ENCODE results near the gene RASAL3. TPM values are rescaled to one million over a fixed set of nuclear protein-coding genes. Genes with fewer than 3 reads are reported as not detected.

RASAL3 gene
- total RNA-seq, 1 donor from 2014 or later = 0.14 TPM

DNA sequence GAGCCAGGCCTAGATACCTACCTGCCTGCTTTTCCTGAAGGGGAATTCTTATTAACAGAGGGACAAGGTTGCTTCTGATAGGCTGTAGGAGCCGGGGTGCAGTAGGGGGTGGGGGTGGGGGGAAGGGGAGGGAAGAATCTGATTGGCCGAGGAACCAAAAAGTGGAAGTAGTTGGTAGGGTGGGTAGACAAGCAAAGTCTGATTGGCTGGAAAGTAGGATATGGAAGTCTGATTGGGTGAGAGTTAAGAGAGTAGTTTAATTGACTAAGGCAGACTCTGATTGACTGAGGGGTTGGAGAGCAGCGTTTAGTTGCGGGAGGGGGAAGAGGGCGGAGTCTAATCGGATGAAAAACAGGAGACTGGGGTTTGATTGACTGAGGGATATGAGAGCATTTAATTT lies 34.6 kb upstream of the RASAL3 start:
- H4K20me1 ChIP-seq (ENCODE audit: insufficient read depth, low read length) = no peaks in the 10 kb centered on the region
- H3K9ac ChIP-seq (ENCODE audit: low read length) = no peak overlapping the region
- Mint-ChIP-seq H3K4me1 (ENCODE audit: low read depth, unreplicated experiment) (no peaks in the 10 kb centered on the region), H3K27ac (ENCODE audit: unreplicated experiment) (no peak overlapping the region), H3K36me3 (ENCODE audit: low read depth, unreplicated experiment) (no peaks in the 10 kb centered on the region), H3K4me3 (ENCODE audit: unreplicated experiment) (no peak overlapping the region), H3K27me3 (ENCODE audit: low read depth, unreplicated experiment) (peaks cover 1% of the 10 kb centered on the region), H3K9me3 (ENCODE audit: unreplicated experiment) (peaks cover 15% of the 10 kb centered on the region)
- H3K79me2 ChIP-seq (ENCODE audit: insufficient read depth, low read length) = no peaks in the 10 kb centered on the region
- H3K36me3 ChIP-seq (ENCODE audit: insufficient read depth, low read length) = no peaks in the 10 kb centered on the region
- H3K27me3 ChIP-seq (ENCODE audit: insufficient read depth, low read length) = no peaks in the 10 kb centered on the region
- no peaks in the 10 kb centered on the region for H3K9me3 ChIP-seq (ENCODE audit: insufficient read depth, low read depth, low read length)
- no peak overlapping the region for H3K4me2 ChIP-seq (ENCODE audit: low read length)
- DNase-seq (ENCODE audit: low read depth) (no peak), FAIRE-seq (no peak)
- TF ChIP-seq, protein P1, sequence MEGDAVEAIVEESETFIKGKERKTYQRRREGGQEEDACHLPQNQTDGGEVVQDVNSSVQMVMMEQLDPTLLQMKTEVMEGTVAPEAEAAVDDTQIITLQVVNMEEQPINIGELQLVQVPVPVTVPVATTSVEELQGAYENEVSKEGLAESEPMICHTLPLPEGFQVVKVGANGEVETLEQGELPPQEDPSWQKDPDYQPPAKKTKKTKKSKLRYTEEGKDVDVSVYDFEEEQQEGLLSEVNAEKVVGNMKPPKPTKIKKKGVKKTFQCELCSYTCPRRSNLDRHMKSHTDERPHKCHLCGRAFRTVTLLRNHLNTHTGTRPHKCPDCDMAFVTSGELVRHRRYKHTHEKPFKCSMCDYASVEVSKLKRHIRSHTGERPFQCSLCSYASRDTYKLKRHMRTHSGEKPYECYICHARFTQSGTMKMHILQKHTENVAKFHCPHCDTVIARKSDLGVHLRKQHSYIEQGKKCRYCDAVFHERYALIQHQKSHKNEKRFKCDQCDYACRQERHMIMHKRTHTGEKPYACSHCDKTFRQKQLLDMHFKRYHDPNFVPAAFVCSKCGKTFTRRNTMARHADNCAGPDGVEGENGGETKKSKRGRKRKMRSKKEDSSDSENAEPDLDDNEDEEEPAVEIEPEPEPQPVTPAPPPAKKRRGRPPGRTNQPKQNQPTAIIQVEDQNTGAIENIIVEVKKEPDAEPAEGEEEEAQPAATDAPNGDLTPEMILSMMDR (IDR thresholded peaks at IDR 0.05; ENCODE audit: insufficient read depth, low read depth, low read length) = no peak
- no peak for TF ChIP-seq EZH2 (IDR thresholded peaks at IDR 0.05; ENCODE audit: insufficient read depth, low read length)
- H3K4me1 ChIP-seq (ENCODE audit: insufficient read depth, low read length) = no peaks in the 10 kb centered on the region
- H2AFZ ChIP-seq (ENCODE audit: low read depth, low read length) = no peak overlapping the region
- no peak overlapping the region for H3K27ac ChIP-seq (ENCODE audit: low read depth, low read length)
- no peak overlapping the region for H3K4me3 ChIP-seq (ENCODE audit: insufficient read depth, low read depth, low read length)

GRCh38 chr19:15498156-15498858 lies 34.0 kb upstream of the RASAL3 start:
- no peak overlapping the region for H3K27ac ChIP-seq (ENCODE audit: low read depth, low read length)
- no peaks in the 10 kb centered on the region for H3K79me2 ChIP-seq (ENCODE audit: insufficient read depth, low read length)
- peak overlapping the region; percentile 44 for H3K27ac Mint-ChIP-seq (ENCODE audit: unreplicated experiment)
- no peak overlapping the region for H3K4me3 ChIP-seq (ENCODE audit: insufficient read depth, low read depth, low read length)
- no peak overlapping the region for H3K4me3 Mint-ChIP-seq (ENCODE audit: unreplicated experiment)
- FAIRE-seq = no peak
- TF ChIP-seq EZH2 (IDR thresholded peaks at IDR 0.05; ENCODE audit: insufficient read depth, low read length) = no peak
- TF ChIP-seq, protein P1 (IDR thresholded peaks at IDR 0.05; ENCODE audit: insufficient read depth, low read depth, low read length) = no peak
- peaks cover 15% of the 10 kb centered on the region for H3K9me3 Mint-ChIP-seq (ENCODE audit: unreplicated experiment)
- H3K36me3 Mint-ChIP-seq (ENCODE audit: low read depth, unreplicated experiment) = no peaks in the 10 kb centered on the region
- no peaks in the 10 kb centered on the region for H3K9me3 ChIP-seq (ENCODE audit: insufficient read depth, low read depth, low read length)
- no peak overlapping the region for H3K9ac ChIP-seq (ENCODE audit: low read length)
- DNase-seq (ENCODE audit: low read depth) = no peak
- no peaks in the 10 kb centered on the region for H4K20me1 ChIP-seq (ENCODE audit: insufficient read depth, low read length)
- H3K4me1 Mint-ChIP-seq (ENCODE audit: low read depth, unreplicated experiment) = no peaks in the 10 kb centered on the region
- no peak overlapping the region for H2AFZ ChIP-seq (ENCODE audit: low read depth, low read length)
- H3K27me3 ChIP-seq (ENCODE audit: insufficient read depth, low read length) = no peaks in the 10 kb centered on the region
- no peaks in the 10 kb centered on the region for H3K4me1 ChIP-seq (ENCODE audit: insufficient read depth, low read length)
- no peaks in the 10 kb centered on the region for H3K36me3 ChIP-seq (ENCODE audit: insufficient read depth, low read length)
- peaks cover 1% of the 10 kb centered on the region for H3K27me3 Mint-ChIP-seq (ENCODE audit: low read depth, unreplicated experiment)
- no peak overlapping the region for H3K4me2 ChIP-seq (ENCODE audit: low read length)

- no peaks in the 10 kb centered on the region for H3K9me3 ChIP-seq (ENCODE audit: insufficient read depth, low read depth, low read length)
- DNase-seq (ENCODE audit: low read depth) = no peak
- no peaks in the 10 kb centered on the region for H3K27me3 Mint-ChIP-seq (ENCODE audit: low read depth, unreplicated experiment)
- no peak overlapping the region for H3K4me3 ChIP-seq (ENCODE audit: insufficient read depth, low read depth, low read length)
- H3K36me3 Mint-ChIP-seq (ENCODE audit: low read depth, unreplicated experiment) = no peaks in the 10 kb centered on the region
- no peaks in the 10 kb centered on the region for H3K27me3 ChIP-seq (ENCODE audit: insufficient read depth, low read length)
- H2AFZ ChIP-seq (ENCODE audit: low read depth, low read length) = no peak overlapping the region
- peaks cover 11% of the 10 kb centered on the region for H3K9me3 Mint-ChIP-seq (ENCODE audit: unreplicated experiment)
- no peaks in the 10 kb centered on the region for H3K79me2 ChIP-seq (ENCODE audit: insufficient read depth, low read length)
- no peak for FAIRE-seq
- H3K36me3 ChIP-seq (ENCODE audit: insufficient read depth, low read length) = no peaks in the 10 kb centered on the region
- H3K27ac ChIP-seq (ENCODE audit: low read depth, low read length) = no peak overlapping the region
- H3K9ac ChIP-seq (ENCODE audit: low read length) = no peak overlapping the region
- H3K4me1 ChIP-seq (ENCODE audit: insufficient read depth, low read length) = no peaks in the 10 kb centered on the region
- no peak for TF ChIP-seq EZH2 (IDR thresholded peaks at IDR 0.05; ENCODE audit: insufficient read depth, low read length)
- TF ChIP-seq, protein P1 (IDR thresholded peaks at IDR 0.05; ENCODE audit: insufficient read depth, low read depth, low read length) = no peak
- no peaks in the 10 kb centered on the region for H3K4me1 Mint-ChIP-seq (ENCODE audit: low read depth, unreplicated experiment)
- no peak overlapping the region for H3K27ac Mint-ChIP-seq (ENCODE audit: unreplicated experiment)
- no peak overlapping the region for H3K4me3 Mint-ChIP-seq (ENCODE audit: unreplicated experiment)
- no peaks in the 10 kb centered on the region for H4K20me1 ChIP-seq (ENCODE audit: insufficient read depth, low read length)
- no peak overlapping the region for H3K4me2 ChIP-seq (ENCODE audit: low read length)
These were observed 30.8 kb upstream of the RASAL3 start for GRCh38 chr19:15495151-15495550.
